Naive B cell (primary cell): Measurements from ENCODE around the gene VAPB. TPM values are rescaled to one million over a fixed set of nuclear protein-coding genes. Genes with fewer than 3 reads are reported as not detected.
A peak's percentile ranks its signal among the peaks of the same experiment; 100 is the strongest.
"Not testable (repeated sequence)": the region's sequence is repeated elsewhere in the genome, so short reads cannot be mapped to it uniquely, and the experiment has no call there.

Experiments used
- ATAC-seq, 2 donors: fragments of 150-1000 bp; cut with Tn5 transposase; 2 replicates each; pipeline ENCODE4 v1.10.0; 2021; ENCODE audit warnings: low read depth in 2 of 2, mild to moderate bottlenecking in 2 of 2, moderate library complexity in 2 of 2
- DNase-seq: peaks from one replicate; pipeline ENCODE4 v3.0.0; 2022
- H3K27ac Mint-ChIP-seq, 6 donors: one replicate each; pipeline ENCODE4 v1.8.0; 2020 to 2022; ENCODE audit warnings: mild to moderate bottlenecking in 6 of 6, mixed read lengths in 6 of 6, moderate library complexity in 5 of 6, inconsistent platforms in 2 of 6
- H3K27me3 Mint-ChIP-seq, 3 donors: one replicate each; pipeline ENCODE4 v1.8.0; 2021 to 2022; ENCODE audit warnings: mixed read lengths in 3 of 3, mild to moderate bottlenecking in 1 of 3
- H3K36me3 Mint-ChIP-seq, 2 donors: one replicate each; pipeline ENCODE4 v1.8.0; 2020 to 2022; ENCODE audit warnings: mixed read lengths in 2 of 2, inconsistent platforms in 1 of 2, mild to moderate bottlenecking in 1 of 2
- H3K4me1 Mint-ChIP-seq, 3 donors: one replicate each; pipeline ENCODE4 v1.8.0; 2020 to 2022; ENCODE audit warnings: mixed read lengths in 3 of 3, inconsistent platforms in 1 of 3, mild to moderate bottlenecking in 1 of 3, moderate library complexity in 1 of 3
- H3K4me3 Mint-ChIP-seq, 8 donors: one replicate each; pipeline ENCODE4 v1.8.0; 2020 to 2022; ENCODE audit warnings: mild to moderate bottlenecking in 8 of 8, mixed read lengths in 8 of 8, moderate library complexity in 8 of 8, inconsistent platforms in 2 of 8
- H3K9me3 Mint-ChIP-seq, 7 donors: one replicate each; pipeline ENCODE4 v1.8.0; 2020 to 2022; ENCODE audit warnings: mixed read lengths in 7 of 7, mild to moderate bottlenecking in 5 of 7, inconsistent platforms in 2 of 7, moderate library complexity in 1 of 7
- polyA plus RNA-seq, 6 donors: library from polyadenylated mRNA; unstranded; fragments of 300-500 nt; fragmentation: Illumina TruSeq; gene quantifications; one replicate each; pipeline ENCODE4 v1.2.3, GENCODE V29; 2021; ENCODE audit warnings: low read depth in 6 of 6

The VAPB gene
- polyA plus RNA-seq, 6 donors from 2014 or later, result 18.1 to 30.7 (median 21.3) TPM

DNA sequence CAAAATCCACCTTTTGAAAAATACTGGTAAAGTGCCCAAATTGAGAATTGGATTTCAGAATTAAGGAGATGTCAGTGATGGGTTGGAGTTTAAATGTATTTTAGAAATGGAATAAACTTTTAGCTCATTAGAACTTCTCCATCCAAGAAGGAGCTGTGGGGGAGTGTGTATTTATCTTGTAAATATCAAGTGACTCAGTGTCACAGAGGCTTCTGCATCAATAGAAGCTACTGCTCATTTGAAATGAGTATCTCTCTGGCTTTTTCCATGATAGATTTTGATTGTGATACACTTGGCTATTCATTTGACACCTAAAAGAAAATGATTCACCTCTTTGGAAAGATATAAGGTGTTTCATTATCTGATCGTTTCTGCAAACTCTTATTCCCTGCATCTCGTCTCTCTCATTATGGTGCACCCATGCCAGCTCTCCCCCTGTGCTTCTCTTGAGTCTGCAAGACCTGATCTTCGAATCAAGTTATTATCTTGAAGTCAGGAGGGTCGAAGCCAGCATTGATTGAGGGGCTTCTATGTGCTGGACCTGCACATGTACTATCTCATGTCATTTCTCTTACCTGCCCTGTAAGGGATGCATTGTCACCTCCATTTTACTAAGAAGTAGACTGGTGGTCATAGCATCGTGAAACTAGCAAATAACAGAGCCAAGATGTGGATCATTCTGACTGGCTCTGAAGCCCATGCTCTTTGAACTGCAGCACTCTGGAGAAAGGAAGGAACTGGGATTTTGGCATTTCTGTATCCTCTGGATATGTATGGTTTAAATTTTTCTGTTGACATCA lies 30.1 kb downstream of the VAPB start:
- Mint-ChIP-seq H3K4me3 (no peak overlapping the region), H3K27me3 (no peaks in the 10 kb centered on the region), H3K36me3 (peaks cover 10 to 22% of the 10 kb centered on the region in 2 donors), H3K27ac (peak overlapping the region in 1 of 6 donors; percentile 39), H3K4me1 (peaks cover 12 to 21% (median 20%) of the 10 kb centered on the region in 3 donors), H3K9me3 (peaks cover 0 to 3% (median 0%) of the 10 kb centered on the region in 7 donors)
- no peak for DNase-seq
- ATAC-seq, result no peak

DNA sequence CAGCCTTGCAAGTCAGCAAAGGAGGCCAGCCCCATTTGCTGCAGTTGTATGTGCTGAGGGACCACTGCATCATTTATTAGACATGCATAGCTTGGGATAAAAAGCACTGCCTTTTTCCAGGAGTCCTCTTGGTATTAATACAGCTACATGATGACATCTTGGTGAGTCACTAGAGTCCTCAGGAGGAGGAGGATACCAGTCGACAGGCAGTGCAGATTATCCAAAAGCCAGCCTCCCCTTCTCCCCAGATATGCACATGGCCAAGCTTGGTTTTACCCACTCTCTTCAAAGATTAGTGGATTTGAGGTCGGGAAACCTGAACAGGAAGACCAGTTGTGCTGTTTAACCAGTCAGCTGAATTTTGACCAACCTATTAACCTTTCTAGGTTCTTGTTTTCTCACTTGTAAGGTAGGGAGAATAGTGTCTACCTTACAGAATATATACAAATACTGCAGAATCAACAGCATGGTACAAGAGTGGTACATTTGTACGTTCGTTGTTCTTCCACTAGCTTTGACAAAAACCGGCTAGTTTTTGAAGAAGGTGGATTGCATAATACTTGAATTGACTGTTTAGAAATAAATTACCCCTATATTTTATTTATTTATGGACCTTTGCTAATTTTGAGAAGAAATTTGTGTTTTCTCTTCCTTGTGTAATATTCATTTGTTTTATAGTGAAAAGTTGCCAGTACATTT lies 31.9 kb downstream of the VAPB start:
- H3K27ac Mint-ChIP-seq, result peak overlapping the region in 1 of 6 donors; percentile 65
- no peak overlapping the region for H3K4me3 Mint-ChIP-seq

DNA sequence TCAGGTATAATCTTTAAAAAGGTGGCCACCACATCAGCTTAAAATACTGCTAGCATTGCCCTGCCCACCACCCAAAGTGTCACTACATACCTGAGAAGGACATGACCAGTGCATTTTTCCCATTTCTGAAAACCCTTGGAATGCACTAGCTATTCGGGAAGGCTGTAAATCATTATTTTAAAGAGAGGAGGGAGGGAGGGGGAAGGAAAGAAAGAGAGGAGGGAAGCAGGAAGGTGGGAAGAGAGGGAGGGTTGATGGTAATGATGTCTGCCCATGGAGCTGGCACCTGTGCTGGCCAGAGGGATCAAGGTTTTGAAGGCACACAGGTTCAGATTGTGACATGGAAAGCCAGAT lies 32.4 kb downstream of the VAPB start:
- H3K4me1 Mint-ChIP-seq, result peaks cover 11 to 17% (median 14%) of the 10 kb centered on the region in 3 donors
- DNase-seq (no peak), ATAC-seq (no peak)
- H3K4me3 Mint-ChIP-seq, result no peak overlapping the region
- H3K27ac Mint-ChIP-seq, result no peak overlapping the region
- H3K36me3 Mint-ChIP-seq, result peaks cover 10 to 19% of the 10 kb centered on the region in 2 donors
- no peaks in the 10 kb centered on the region for H3K9me3 Mint-ChIP-seq
- no peaks in the 10 kb centered on the region for H3K27me3 Mint-ChIP-seq

More for the DNA sequence above, 31.9 kb downstream of the VAPB start:
- peaks cover 16 to 22% (median 20%) of the 10 kb centered on the region in 3 donors for H3K4me1 Mint-ChIP-seq
- no peaks in the 10 kb centered on the region for H3K27me3 Mint-ChIP-seq
- no peaks in the 10 kb centered on the region for H3K9me3 Mint-ChIP-seq
- peaks cover 10 to 19% of the 10 kb centered on the region in 2 donors for H3K36me3 Mint-ChIP-seq
- no peak for DNase-seq
- ATAC-seq, result no peak

DNA sequence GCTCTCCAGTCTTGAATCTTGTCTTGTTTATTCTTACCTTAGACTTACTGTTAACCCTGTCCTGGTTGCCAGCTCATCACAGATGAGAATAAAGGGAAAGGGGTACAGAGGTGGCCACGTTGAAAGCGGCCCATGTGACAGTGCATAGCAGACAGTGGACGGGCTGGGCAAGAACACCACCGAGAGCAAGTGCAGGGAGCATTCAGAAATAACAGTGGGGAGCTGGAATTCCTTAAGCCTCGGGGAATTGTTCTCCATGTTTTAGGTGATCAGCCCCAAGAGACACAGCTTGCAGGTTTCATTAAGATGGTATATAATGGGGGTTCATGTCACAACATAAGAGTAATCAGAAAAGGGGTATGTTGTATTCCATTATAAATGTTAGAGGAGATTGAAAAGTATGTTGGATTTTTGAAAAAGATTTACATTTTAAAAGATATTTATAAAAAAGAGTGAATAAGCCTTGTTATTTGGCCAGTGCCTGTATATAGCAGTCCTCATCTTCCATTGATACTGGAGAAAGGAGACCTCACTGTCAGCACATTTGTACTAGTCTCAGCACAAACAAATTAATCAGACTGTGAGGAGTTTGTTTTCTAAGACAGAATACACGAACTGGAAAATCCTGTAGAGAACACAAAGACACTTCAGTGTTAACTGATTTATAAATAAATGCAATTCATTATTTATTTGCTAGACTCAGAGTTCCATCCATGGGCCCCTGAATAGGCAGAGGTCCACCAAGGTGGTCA lies 35.4 kb downstream of the VAPB start:
- DNase-seq, result no peak
- Mint-ChIP-seq H3K27me3 (no peaks in the 10 kb centered on the region), H3K4me1 (peaks cover 3 to 10% (median 6%) of the 10 kb centered on the region in 3 donors), H3K36me3 (peaks cover 6 to 12% of the 10 kb centered on the region in 2 donors), H3K9me3 (no peaks in the 10 kb centered on the region), H3K4me3 (no peak overlapping the region), H3K27ac (peak overlapping the region in 3 of 6 donors; percentile 7 to 75 (median 29))
- no peak for ATAC-seq

DNA sequence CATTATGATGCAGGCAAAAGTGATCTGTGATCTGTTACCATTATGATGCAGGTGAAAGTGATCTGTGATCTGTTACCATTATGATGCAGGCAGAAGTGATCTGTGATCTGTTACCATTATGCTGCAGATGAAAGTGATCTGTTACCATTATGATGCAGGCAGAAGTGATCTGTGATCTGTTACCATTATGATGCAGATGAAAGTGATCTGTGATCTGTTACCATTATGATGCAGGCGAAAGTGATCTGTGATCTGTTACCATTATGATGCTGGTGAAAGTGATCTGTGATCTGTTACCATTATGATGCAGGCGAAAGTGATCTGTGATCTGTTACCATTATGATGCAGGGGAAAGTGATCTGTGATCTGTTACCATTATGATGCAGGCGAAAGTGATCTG lies 38.5 kb downstream of the VAPB start:
- not testable (repeated sequence) for H3K9me3 Mint-ChIP-seq, H3K36me3 Mint-ChIP-seq, H3K4me3 Mint-ChIP-seq, H3K27ac Mint-ChIP-seq, ATAC-seq, H3K27me3 Mint-ChIP-seq, DNase-seq
- H3K4me1 Mint-ChIP-seq, result peaks cover 6 to 16% (median 14%) of the 10 kb centered on the region in 3 donors

DNA sequence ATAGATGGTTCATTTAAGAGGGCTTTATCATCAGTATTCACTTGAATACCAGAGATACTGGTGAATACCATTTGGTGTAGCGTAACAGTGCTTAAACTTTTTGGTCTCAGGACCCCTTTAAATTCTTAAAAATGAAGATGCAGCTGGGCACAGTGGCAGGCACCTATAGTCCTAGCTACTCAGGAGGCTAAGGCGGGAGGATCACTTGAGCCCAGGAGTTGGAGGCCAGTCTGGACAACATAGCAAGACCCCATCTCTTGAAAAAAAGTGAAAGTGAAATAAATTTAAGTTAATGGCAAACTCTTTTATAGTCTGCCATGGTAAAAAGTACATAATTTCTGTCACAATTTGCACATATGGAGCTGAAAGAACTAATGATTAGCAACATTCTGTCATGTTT lies 39.3 kb downstream of the VAPB start:
- H3K9me3 Mint-ChIP-seq, result no peaks in the 10 kb centered on the region
- H3K27me3 Mint-ChIP-seq, result no peaks in the 10 kb centered on the region
- no peak overlapping the region for H3K27ac Mint-ChIP-seq
- no peak for DNase-seq
- ATAC-seq, result no peak
- H3K4me3 Mint-ChIP-seq, result no peak overlapping the region
- H3K36me3 Mint-ChIP-seq, result peaks cover 0 to 3% of the 10 kb centered on the region in 2 donors
- H3K4me1 Mint-ChIP-seq, result peaks cover 14 to 23% (median 22%) of the 10 kb centered on the region in 3 donors

DNA sequence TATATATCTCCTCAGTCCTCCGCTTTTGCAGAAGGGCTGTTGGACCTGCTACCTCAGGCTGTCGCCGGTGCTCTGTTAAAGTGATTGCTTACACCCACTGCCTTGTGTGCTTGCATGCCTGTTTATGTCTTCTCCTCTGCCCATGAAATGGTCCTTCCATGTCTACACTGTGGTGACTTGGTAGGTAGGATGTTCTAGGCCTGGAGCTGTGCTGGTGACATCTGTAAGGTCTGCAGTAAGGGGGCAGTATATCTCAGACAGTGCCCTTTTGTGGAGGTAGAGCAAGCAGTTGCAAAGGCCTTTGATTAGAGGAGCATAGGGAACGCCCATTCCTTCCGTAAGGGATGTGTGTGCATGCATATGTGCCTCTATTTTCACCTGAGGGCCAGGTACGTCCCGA lies 40.3 kb downstream of the VAPB start:
- peaks cover 14 to 29% (median 20%) of the 10 kb centered on the region in 3 donors for H3K4me1 Mint-ChIP-seq
- DNase-seq, result no peak
- peak overlapping the region in 1 of 6 donors; percentile 63 for H3K27ac Mint-ChIP-seq
- no peak overlapping the region for H3K4me3 Mint-ChIP-seq
- H3K27me3 Mint-ChIP-seq, result no peaks in the 10 kb centered on the region
- H3K9me3 Mint-ChIP-seq, result no peaks in the 10 kb centered on the region
- H3K36me3 Mint-ChIP-seq, result peaks cover 0 to 3% of the 10 kb centered on the region in 2 donors
- no peak for ATAC-seq

DNA sequence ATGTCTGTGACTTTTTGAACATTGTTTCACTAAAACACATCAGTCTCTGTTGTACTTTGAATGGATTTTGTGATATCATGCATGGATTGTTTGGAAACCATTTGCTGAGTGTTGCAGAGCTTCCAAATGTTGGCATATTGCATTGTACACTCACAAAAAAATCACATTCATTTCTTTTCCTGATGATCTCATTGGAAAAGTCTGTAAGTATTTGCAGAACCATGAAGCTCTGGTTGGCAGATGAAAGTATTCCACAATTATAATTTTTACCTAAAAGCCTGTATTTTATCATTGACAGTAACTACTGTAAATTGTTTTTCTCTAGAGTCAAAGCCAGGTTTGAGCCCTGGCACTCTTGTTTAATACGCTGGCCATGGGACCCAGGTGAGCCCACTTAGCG lies 42.1 kb downstream of the VAPB start:
- H3K27me3 Mint-ChIP-seq, result no peaks in the 10 kb centered on the region
- DNase-seq (no peak), ATAC-seq (no peak)
- H3K9me3 Mint-ChIP-seq, result no peaks in the 10 kb centered on the region
- no peak overlapping the region for H3K4me3 Mint-ChIP-seq
- H3K27ac Mint-ChIP-seq, result no peak overlapping the region
- H3K4me1 Mint-ChIP-seq, result peaks cover 21 to 30% (median 27%) of the 10 kb centered on the region in 3 donors
- H3K36me3 Mint-ChIP-seq, result peaks cover 0 to 7% of the 10 kb centered on the region in 2 donors

DNA sequence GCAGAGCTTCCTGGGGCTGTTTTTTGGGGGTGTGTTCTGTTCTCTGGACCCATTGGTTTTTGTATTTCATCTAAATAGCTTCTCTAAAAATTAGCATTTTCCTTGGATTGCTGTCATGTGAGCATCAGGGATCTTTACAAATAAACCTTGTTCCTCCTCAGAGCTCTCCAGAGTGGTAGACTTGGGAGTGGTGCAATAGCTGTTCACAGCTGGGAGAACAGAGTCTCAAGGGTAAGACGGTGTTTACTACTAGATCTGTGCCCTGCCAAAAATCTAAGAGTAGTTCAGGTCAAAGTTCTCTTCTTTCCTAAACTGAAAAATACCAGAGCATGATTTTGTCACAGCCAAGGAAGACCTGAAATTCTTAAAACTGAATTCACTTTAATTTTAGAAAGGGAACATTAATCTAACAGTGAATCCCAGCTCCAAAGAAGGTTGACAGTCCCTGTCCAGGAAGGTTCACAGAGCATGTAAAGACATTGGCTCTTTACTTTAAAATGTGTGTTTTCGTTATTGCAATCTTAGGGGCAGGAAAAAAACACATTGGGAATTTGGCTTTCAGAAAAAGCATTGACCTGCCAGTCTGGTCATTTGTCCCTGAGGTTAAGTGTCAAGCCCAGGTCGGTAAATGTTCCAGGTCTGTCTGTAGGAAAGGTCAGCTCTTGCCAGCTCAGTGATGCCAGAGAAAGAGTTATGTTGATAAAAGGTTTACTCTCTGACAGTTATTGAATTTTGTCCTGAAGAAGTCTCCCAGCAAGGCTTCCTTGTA lies 43.3 kb downstream of the VAPB start:
- ATAC-seq (no peak), DNase-seq (no peak)
- H3K4me1 Mint-ChIP-seq, result peaks cover 26 to 30% (median 28%) of the 10 kb centered on the region in 3 donors
- peaks cover 2 to 9% of the 10 kb centered on the region in 2 donors for H3K36me3 Mint-ChIP-seq
- no peak overlapping the region for H3K4me3 Mint-ChIP-seq
- no peaks in the 10 kb centered on the region for H3K9me3 Mint-ChIP-seq
- no peaks in the 10 kb centered on the region for H3K27me3 Mint-ChIP-seq
- peak overlapping the region in 2 of 6 donors; percentile 22 to 75 for H3K27ac Mint-ChIP-seq

DNA sequence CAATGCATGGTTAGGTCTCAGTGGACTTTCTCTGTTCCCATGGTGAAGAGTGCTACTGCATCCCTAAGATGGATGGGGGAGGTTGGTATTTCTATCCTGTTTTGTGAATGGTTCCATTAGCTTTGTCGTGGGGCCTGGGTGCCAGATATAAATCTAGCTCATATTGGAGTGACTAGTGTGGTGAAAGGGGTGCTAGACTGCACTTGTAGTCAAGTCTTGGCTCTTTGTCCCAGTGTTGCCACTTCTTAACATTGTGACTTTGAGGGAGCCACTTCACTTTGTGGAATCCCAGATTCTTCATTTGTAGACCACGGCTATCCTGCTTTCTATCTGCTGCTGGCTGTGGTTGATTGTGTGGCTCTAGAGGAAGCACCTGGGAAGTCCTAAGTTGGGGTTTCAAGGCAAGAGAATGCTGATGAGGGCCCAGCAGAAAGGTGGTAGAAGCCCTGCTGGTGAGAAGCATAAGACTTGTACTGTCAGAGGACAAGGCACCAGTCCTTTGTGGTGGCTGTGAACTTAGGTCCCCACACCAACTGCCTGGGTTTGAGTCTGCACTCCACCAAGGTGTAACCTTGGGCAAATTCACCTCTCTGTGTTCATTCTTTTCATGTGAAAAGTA lies 44.1 kb downstream of the VAPB start:
- Mint-ChIP-seq H3K4me1 (peaks cover 33 to 37% (median 36%) of the 10 kb centered on the region in 3 donors), H3K36me3 (peaks cover 9 to 12% of the 10 kb centered on the region in 2 donors), H3K27ac (peak overlapping the region in 4 of 6 donors; percentile 19 to 54 (median 34)), H3K27me3 (no peaks in the 10 kb centered on the region), H3K9me3 (no peaks in the 10 kb centered on the region), H3K4me3 (no peak overlapping the region)
- ATAC-seq (no peak), DNase-seq (no peak)

DNA sequence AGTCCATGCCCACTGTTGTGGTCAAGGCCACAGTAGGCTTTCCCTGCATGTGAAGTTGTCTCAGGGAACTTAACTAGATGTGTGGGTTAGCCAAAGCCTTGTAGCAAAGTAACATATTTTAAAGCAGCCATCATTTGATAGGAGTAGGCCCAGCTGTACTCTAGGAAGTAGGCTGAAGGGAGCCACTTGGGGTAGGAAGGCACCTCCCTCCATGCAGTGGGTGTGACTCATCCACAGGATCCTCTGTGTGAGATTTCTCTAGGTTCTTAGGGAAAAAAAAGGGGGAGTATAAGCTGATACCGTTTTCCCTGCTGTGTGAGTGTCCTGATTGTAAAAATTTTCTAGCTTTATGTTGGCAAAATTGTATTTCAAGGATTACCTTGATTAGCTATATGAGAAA lies 44.7 kb downstream of the VAPB start:
- ATAC-seq, result no peak
- DNase-seq, result no peak
- Mint-ChIP-seq H3K9me3 (no peaks in the 10 kb centered on the region), H3K27ac (peak overlapping the region in 1 of 6 donors; percentile 54), H3K27me3 (no peaks in the 10 kb centered on the region), H3K36me3 (peaks cover 9 to 17% of the 10 kb centered on the region in 2 donors), H3K4me3 (no peak overlapping the region), H3K4me1 (peaks cover 33 to 42% (median 42%) of the 10 kb centered on the region in 3 donors)

DNA sequence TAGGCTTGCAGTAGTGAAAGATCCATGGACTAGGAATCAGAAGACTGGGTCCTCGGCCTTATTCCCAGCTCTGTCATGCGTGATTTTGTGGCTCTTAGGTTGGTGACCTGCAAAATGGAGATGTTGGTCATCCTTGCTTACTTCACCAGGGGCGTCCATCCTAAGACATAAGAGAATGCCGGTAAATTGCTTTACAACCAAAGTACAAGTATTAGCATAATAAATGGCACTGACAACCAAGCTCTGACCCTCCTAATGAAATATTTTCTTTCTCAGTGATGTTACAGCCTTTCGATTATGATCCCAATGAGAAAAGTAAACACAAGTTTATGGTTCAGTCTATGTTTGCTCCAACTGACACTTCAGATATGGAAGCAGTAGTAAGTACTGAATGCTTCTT lies 45.3 kb downstream of the VAPB start:
- Mint-ChIP-seq H3K27me3 (no peaks in the 10 kb centered on the region), H3K36me3 (peaks cover 9 to 17% of the 10 kb centered on the region in 2 donors), H3K4me1 (peaks cover 36 to 47% (median 46%) of the 10 kb centered on the region in 3 donors), H3K27ac (peak overlapping the region in 3 of 6 donors; percentile 29 to 53 (median 37)), H3K9me3 (no peaks in the 10 kb centered on the region), H3K4me3 (no peak overlapping the region)
- ATAC-seq (no peak), DNase-seq (no peak)
